Ishikawa (cell line): ENCODE data around the gene ANKRD44.

Experiments
- CEBPB ChIP-seq: IDR thresholded peaks from 2 replicates; pipeline ENCODE4 v1.6.1; 2012
- CREB1 ChIP-seq: IDR thresholded peaks from 2 replicates; pipeline ENCODE4 v1.6.1; 2012; ENCODE audit warnings: low read depth
- EGR1 ChIP-seq: IDR thresholded peaks from 2 replicates; pipeline ENCODE4 v1.6.1; 2012
- EP300 ChIP-seq: IDR thresholded peaks from 2 replicates; pipeline ENCODE4 v1.6.1; 2012; ENCODE audit warnings: borderline replicate concordance
- FOXM1 ChIP-seq: IDR thresholded peaks from 2 replicates; pipeline ENCODE4 v1.6.1; 2012; ENCODE audit warnings: low read depth, borderline replicate concordance
- NFIC ChIP-seq: IDR thresholded peaks from 2 replicates; pipeline ENCODE4 v1.6.1; 2012
- RAD21 ChIP-seq: IDR thresholded peaks from 2 replicates; pipeline ENCODE4 v1.6.1; 2012; ENCODE audit warnings: low read depth
- TAF1 ChIP-seq: IDR thresholded peaks from 2 replicates; pipeline ENCODE4 v1.6.1; 2012; ENCODE audit warnings: low read depth, mild to moderate bottlenecking
- TCF12 ChIP-seq: IDR thresholded peaks from 2 replicates; pipeline ENCODE4 v1.6.1; 2012; ENCODE audit warnings: low read depth
- TEAD4 ChIP-seq: IDR thresholded peaks from 2 replicates; pipeline ENCODE4 v1.6.1; 2012
- YY1 ChIP-seq: IDR thresholded peaks from 2 replicates; pipeline ENCODE4 v1.6.1; 2012; ENCODE audit warnings: low read depth
- ZBTB7A ChIP-seq: IDR thresholded peaks from 2 replicates; pipeline ENCODE4 v1.6.1; 2012; ENCODE audit warnings: low read depth
- TF ChIP-seq, protein P1 (sequence below): IDR thresholded peaks from 2 replicates; pipeline ENCODE4 v1.6.1; 2012
- TF ChIP-seq, protein P2 (sequence below): IDR thresholded peaks from 2 replicates; pipeline ENCODE4 v1.6.1; 2012
- TF ChIP-seq, protein P3 (sequence below): IDR thresholded peaks from 2 replicates; pipeline ENCODE4 v1.6.1; 2012; ENCODE audit warnings: low read depth, mild to moderate bottlenecking

ANKRD44 gene

DNA sequence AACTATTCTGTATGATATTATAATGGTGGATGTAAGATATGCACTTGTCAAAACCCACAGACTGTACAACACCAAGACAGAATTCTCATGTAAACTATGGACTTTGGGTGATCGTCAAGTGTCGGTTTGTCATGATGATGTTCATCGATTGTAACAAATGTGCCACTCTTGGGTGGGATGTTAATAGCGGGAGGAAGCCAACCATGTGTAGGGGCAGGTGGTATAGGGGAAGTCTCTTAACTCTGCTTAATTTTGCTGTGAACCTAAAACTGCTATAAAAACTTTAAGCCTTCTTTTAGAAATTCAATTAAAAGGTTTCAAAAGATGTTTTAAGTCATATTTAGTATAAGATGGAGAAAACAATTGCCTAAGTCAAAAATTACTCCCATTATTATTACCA, 139.0 kb downstream of the ANKRD44 start:
- no peak for TF ChIP-seq CEBPB
- TF ChIP-seq EP300 = no peak
- no peak for TF ChIP-seq TEAD4
- no peak for TF ChIP-seq TAF1
- TF ChIP-seq, protein P1, sequence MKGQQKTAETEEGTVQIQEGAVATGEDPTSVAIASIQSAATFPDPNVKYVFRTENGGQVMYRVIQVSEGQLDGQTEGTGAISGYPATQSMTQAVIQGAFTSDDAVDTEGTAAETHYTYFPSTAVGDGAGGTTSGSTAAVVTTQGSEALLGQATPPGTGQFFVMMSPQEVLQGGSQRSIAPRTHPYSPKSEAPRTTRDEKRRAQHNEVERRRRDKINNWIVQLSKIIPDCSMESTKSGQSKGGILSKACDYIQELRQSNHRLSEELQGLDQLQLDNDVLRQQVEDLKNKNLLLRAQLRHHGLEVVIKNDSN = no peak
- TF ChIP-seq YY1 = no peak
- no peak for TF ChIP-seq RAD21
- no peak for TF ChIP-seq NFIC
- TF ChIP-seq, protein P2, sequence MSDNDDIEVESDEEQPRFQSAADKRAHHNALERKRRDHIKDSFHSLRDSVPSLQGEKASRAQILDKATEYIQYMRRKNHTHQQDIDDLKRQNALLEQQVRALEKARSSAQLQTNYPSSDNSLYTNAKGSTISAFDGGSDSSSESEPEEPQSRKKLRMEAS = no peak
- no peak for TF ChIP-seq ZBTB7A
- no peak for TF ChIP-seq CREB1
- TF ChIP-seq FOXM1 = no peak

DNA sequence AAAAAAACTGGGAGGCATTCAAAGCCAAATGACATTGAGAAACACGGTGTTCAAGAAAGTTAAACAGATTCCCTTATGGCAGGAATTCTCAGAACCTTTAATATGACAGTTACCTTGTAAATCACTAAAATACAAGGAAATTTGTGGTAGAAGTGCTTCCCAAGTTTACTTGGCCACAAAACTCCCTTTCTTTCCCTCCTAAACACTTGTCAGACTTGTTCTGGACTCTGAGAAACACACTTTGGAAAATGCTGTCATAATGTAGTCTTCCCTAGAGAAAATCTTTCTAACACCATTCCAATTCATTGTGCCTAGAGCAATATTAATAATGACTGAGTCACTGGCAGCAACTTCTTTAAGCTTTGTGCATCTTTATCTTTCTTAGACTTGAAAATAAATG, 140.4 kb downstream of the ANKRD44 start:
- TF ChIP-seq RAD21 (no peak), FOXM1 (no peak), YY1 (no peak), CREB1 (no peak), TAF1 (no peak), EP300 (no peak), CEBPB (no peak), TEAD4 (no peak), ZBTB7A (no peak)
- TF ChIP-seq, protein P3, sequence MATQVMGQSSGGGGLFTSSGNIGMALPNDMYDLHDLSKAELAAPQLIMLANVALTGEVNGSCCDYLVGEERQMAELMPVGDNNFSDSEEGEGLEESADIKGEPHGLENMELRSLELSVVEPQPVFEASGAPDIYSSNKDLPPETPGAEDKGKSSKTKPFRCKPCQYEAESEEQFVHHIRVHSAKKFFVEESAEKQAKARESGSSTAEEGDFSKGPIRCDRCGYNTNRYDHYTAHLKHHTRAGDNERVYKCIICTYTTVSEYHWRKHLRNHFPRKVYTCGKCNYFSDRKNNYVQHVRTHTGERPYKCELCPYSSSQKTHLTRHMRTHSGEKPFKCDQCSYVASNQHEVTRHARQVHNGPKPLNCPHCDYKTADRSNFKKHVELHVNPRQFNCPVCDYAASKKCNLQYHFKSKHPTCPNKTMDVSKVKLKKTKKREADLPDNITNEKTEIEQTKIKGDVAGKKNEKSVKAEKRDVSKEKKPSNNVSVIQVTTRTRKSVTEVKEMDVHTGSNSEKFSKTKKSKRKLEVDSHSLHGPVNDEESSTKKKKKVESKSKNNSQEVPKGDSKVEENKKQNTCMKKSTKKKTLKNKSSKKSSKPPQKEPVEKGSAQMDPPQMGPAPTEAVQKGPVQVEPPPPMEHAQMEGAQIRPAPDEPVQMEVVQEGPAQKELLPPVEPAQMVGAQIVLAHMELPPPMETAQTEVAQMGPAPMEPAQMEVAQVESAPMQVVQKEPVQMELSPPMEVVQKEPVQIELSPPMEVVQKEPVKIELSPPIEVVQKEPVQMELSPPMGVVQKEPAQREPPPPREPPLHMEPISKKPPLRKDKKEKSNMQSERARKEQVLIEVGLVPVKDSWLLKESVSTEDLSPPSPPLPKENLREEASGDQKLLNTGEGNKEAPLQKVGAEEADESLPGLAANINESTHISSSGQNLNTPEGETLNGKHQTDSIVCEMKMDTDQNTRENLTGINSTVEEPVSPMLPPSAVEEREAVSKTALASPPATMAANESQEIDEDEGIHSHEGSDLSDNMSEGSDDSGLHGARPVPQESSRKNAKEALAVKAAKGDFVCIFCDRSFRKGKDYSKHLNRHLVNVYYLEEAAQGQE = no peak

DNA sequence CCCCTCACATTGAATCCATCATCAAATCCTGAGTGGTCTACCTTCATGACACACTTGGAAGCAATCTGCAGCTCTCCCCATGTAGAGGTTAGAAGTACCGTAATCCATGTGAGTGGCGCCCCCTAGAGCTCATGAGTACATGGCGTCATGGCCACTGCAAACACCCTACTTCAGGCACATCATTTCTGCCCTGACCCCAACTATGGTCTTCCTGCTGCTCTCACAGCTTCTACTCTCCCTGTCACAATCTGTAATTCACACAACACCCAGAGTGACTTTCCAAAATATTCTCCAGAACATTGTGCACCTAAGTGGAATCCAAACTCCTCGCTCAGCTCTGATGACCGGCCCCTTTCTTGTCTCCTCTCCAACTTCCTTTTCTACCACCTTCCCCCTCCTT, 141.9 kb downstream of the ANKRD44 start:
- TF ChIP-seq, protein P1 = no peak
- TF ChIP-seq RAD21 (peak; percentile 89), TAF1 (no peak), YY1 (peak; percentile 66; the same call in 1 of the 2 replicates), EP300 (no peak)

DNA sequence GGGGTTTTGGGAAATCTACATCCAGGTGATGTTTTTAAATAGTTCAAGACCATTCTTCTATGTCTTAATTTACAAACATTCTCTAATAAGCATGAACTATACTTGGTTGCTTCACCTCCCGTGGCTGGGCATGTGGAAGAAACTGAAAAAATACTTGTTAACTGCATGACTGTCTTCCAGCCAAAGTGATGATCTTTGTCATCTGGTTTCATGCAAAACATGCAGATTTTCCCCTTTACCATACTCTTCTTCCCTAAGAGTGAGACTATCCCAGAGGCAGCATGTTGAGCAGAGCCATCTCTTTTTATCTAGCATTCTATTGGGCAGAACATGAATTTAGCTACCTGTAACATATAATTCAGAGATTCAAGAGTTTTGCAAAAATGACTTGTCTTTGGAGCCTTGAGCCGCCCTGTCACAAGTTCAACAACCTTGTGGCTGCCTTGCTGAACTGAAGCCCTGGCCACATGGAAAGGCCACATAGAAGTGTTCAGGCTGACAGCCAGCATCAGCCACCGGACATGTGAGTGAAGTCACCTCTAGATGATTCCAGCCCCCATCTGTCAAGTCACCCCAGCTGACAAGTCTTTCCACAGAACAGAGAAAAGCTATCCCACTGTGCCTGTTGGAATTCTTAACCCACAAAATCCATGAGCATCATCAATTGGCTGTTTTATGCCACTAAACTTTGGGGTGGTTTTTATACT, 142.8 kb downstream of the ANKRD44 start:
- TF ChIP-seq ZBTB7A = no peak
- TF ChIP-seq NFIC = no peak
- TF ChIP-seq TAF1 = no peak
- TF ChIP-seq TCF12 = no peak
- no peak for TF ChIP-seq CEBPB
- no peak for TF ChIP-seq FOXM1
- TF ChIP-seq EGR1 = no peak
- TF ChIP-seq, protein P3 = no peak
- TF ChIP-seq RAD21 = no peak
- TF ChIP-seq, protein P1 = no peak

DNA sequence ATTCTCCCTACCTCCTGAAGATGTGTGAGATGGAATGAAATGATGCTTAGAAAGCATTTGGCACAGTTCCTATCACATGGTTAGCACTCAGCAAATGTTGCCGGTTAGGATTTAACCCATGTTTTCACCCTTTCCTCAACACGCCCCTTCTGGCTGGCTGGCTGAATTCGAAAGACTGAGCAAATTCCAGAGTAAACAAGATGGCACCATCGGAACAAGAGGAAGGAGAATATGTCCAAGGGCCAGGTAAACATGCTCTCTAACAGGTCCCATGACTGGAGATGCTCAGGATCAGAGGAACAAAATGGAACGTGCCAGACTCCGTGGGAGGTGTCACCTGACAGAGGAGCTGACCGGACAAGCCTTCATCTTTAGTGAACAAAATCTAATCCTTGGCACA, 145.6 kb downstream of the ANKRD44 start:
- no peak for TF ChIP-seq TCF12
- no peak for TF ChIP-seq NFIC
- TF ChIP-seq CEBPB = no peak
- TF ChIP-seq, protein P2 = no peak
- no peak for TF ChIP-seq ZBTB7A
- TF ChIP-seq TAF1 = no peak
- TF ChIP-seq EP300 = no peak
- no peak for TF ChIP-seq YY1
- no peak for TF ChIP-seq FOXM1
- TF ChIP-seq EGR1 = no peak
- TF ChIP-seq, protein P3 = no peak
- TF ChIP-seq TEAD4 = no peak
- TF ChIP-seq, protein P1 = no peak
- no peak for TF ChIP-seq RAD21
- TF ChIP-seq CREB1 = no peak
